Esophagus (tissue), 2 donors: ENCODE data around the gene ANO9. TPM values are rescaled to one million over a fixed set of nuclear protein-coding genes. Genes with fewer than 3 reads are reported as not detected.

Source experiments
- H3K27ac ChIP-seq, 2 donors: one replicate each; pipeline ENCODE4 v1.5.1; 2013; ENCODE audit warnings: low read depth in 2 of 2, mild to moderate bottlenecking in 2 of 2, inconsistent platforms in 1 of 2, low read length in 1 of 2, moderate library complexity in 1 of 2
- H3K27me3 ChIP-seq, 2 donors: one replicate each; pipeline ENCODE4 v1.6.1; 2013; ENCODE audit warnings: low read length in 2 of 2, control low read depth in 1 of 2, mild to moderate bottlenecking in 1 of 2; ENCODE audit not compliant: insufficient read depth in 2 of 2, control insufficient read depth in 1 of 2
- H3K36me3 ChIP-seq, 2 donors: one replicate each; pipeline ENCODE4 v1.6.1; 2013; ENCODE audit warnings: low read length in 1 of 2; ENCODE audit not compliant: control insufficient read depth in 2 of 2, insufficient read depth in 2 of 2
- H3K4me1 ChIP-seq, 2 donors: one replicate each; pipeline ENCODE4 v1.6.1; 2013; ENCODE audit warnings: low read length in 1 of 2; ENCODE audit not compliant: control insufficient read depth in 2 of 2, insufficient read depth in 2 of 2
- H3K4me3 ChIP-seq, 2 donors: one replicate each; pipeline ENCODE4 v1.5.1; 2013; ENCODE audit warnings: low read length in 2 of 2, mild to moderate bottlenecking in 2 of 2, low read depth in 1 of 2, moderate library complexity in 1 of 2
- H3K9me3 ChIP-seq, 2 donors: one replicate each; pipeline ENCODE4 v1.6.1; 2013; ENCODE audit warnings: mild to moderate bottlenecking in 2 of 2, low read depth in 1 of 2, low read length in 1 of 2, moderate library complexity in 1 of 2; ENCODE audit not compliant: control insufficient read depth in 2 of 2, insufficient read depth in 1 of 2
- WGBS, 2 donors: extraction: QIAGEN DNeasy Blood & Tissue Kit; methylation state at CpG; one replicate each; pipeline ENCODE4 v1.1.7; 2013; 5-methylcytosine and 5-hydroxymethylcytosine counted together
- polyA plus RNA-seq, 2 donors: library from polyadenylated mRNA; stranded (reverse); fragments of 200-250 nt; gene quantifications; one replicate each; pipeline ENCODE4 v1.2.3, GENCODE V29; 2013
- donor health status: healthy with polysubstance abuse.
- donor health status: Bipolar disorder and iron deficiency.

Gene ANO9
- polyA plus RNA-seq, 2 donors: 18.1 to 40.4 TPM

DNA sequence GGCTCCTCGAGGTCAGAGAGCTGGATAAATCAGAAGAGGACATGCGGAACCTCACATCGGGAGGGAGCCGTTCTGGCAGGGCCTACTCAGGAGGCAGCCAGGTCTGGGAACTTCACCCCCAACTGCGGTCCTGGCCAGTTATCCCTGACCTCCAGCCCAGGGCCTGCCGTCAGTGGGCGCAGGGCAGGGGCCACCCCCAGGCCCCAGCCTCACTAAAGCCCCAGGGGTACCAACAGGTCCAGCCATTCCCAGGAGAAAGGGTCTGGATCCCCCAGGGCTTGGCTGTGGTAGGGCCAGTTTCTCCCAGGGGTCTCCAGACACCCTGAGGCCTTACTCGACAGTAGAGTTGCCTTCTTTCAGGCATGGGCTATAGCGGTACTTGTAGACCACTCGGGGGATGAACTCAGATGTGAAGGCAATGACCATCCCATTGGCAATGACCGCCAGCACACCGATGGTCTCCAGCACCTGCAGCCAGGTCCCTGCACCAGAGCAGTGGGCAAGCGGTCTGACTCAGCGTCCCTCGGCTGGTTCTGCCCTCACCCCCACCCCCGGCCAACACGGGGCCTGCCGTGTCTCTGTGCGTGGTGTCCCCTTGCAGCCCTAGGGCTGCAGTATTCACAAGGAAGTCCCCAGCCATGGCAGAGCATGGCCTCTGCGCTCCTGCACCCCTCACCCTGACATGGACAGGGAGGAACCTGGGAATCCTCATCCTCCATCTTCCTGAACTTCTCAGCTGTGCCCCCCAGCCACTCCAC lies 22.4 kb downstream of the ANO9 start:
- Histone ChIP-seq H3K4me1 (peaks cover 4 to 7% of the 10 kb centered on the region in 2 donors), H3K27me3 (peaks cover 0 to 2% of the 10 kb centered on the region in 2 donors), H3K36me3 (peaks cover 0 to 2% of the 10 kb centered on the region in 2 donors), H3K27ac (no peak overlapping the region), H3K4me3 (no peak overlapping the region), H3K9me3 (no peaks in the 10 kb centered on the region)
- WGBS, 2 donors: 87 to 90% methylated on average over 20 of the region's 20 CpGs

DNA sequence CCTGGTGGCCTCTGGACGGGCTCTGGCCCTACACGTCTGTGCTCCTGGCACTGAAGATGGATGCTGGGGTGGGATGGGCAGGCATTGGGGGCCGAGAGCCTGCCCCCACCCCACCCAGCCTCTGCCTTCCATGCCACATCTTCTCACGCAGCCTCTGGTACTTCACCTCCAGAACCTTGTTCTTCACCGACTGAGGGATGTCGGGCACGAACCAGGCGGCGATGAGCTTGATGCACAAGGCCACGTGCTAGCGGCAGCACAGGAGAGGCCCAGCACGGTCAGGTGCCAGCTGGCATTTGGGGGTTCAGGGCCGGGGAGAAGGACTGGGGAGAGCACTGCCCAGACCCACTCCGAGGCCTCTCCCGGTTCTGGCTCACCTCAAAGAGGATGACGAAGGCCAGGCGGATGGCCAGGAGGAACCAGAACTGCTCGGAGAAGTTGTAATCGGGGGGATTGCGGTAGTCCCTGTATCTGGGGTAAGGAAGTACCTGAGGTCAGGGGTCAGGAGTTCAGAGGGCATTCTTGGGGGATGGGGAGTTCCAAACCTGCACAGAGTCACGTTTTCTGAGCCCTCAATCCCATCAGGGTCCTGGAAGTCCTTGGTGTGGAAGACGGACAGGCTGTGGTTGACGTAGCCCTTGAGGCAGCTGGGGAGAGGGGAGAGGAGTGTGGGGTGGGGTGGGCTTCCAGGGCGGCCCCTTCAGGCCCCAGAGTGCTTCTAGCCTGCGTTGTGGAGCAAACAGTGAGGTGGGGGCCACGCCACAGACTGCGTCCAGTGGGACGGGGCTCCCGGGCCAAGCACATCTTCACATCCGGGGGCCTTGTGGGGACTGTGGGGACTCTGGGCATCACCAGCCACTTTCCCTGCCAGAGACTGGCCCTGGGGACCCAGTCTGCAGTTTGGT lies 23.2 kb downstream of the ANO9 start:
- peaks cover 0 to 2% of the 10 kb centered on the region in 2 donors for H3K36me3 ChIP-seq
- 90 to 92% methylated on average over 24 to 30 of the region's 30 CpGs for WGBS, 2 donors
- H3K27ac ChIP-seq: no peak overlapping the region
- H3K27me3 ChIP-seq: peaks cover 0 to 5% of the 10 kb centered on the region in 2 donors
- no peak overlapping the region for H3K4me3 ChIP-seq
- H3K9me3 ChIP-seq: no peaks in the 10 kb centered on the region
- peaks cover 4 to 8% of the 10 kb centered on the region in 2 donors for H3K4me1 ChIP-seq

DNA sequence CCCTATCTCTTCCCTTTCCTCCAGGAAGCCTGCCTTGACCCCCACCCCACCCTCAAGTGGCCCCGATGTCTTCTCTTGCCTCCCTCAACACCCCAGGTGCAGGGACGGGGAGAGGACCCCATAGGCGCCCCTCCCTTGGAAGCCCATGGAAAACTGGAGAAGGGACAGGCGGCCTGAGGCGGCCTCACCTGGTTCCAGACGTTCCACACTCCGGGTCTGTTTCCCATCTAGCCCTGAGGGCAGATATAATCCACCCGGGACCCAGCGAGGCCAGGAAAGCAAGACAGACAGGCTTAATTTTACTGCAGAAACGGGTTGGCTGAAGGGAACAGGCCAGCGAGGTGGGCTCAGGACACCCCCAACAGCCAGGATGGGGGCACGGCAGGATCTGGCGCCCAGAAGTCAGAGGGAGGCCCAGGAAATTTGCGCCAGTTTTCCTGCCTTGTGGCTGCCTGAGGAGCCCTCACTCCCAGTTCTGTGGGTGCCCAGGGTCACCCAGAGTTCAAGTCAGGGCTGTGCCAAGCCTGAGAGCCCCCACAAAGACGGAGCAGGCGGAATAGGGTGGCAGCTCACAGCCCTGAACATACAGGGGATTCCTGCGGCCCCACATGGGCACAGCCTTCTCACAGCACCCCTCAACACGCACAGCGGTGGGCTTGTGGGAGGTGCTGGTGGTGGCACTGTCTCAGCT lies 24.0 kb downstream of the ANO9 start:
- H3K9me3 ChIP-seq: no peaks in the 10 kb centered on the region
- H3K36me3 ChIP-seq: peaks cover 0 to 2% of the 10 kb centered on the region in 2 donors
- WGBS, 2 donors: 56 to 57% methylated on average over 18 to 19 of the region's 19 CpGs
- H3K4me3 ChIP-seq: peak overlapping the region; percentile 58 to 66
- H3K27me3 ChIP-seq: peaks cover 0 to 5% of the 10 kb centered on the region in 2 donors
- peak overlapping the region in 1 of 2 donors; percentile 71 for H3K27ac ChIP-seq
- H3K4me1 ChIP-seq: peaks cover 4 to 16% of the 10 kb centered on the region in 2 donors

DNA sequence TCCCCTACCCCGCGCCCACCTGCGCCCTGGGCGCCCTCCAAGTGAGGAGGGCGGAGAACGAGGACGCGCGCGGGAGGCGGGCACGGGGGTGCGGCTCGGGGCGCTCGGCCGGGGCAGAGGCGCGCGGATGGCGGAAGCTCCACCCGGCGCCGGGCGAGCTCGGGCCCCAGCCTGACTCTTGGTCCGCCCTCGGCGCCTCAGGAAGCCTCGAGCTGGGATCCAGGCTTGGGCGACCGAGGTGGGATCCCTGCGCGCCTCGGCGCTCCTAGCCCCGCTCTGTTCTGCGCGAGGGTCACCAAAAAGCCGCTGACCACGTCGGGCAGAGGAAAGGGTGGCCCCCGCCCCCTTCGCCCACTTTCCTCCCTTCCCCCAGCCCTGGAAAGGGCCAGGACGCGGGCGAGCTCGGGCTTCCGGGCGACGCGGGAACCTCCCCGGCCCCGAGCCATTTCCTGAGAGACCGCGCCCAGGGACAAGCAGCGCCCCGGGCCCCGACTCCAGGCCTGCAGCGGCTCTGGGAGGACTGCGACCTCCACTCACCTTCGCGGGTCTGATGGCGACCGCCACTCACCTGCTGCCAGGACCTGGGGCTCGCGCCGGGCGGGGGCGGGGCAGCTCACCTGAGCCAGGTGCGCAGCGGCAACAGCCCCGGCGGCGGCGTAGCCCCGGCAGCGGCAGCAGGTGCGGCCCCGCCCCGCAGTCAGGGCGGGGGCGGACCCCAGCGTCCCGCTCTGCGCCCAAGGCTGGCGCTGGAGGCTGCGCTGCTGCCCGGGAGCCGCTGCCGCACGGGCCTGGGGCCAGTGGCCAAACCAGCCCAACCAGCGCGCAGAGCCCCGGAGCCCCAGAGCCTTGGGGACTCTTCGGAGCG lies 24.8 kb downstream of the ANO9 start:
- 1% methylated on average over 69 to 97 of the region's 97 CpGs for WGBS, 2 donors
- Histone ChIP-seq H3K4me3 (peak overlapping the region; percentile 58 to 66), H3K36me3 (peaks cover 0 to 2% of the 10 kb centered on the region in 2 donors), H3K9me3 (no peaks in the 10 kb centered on the region), H3K27me3 (peaks cover 0 to 5% of the 10 kb centered on the region in 2 donors), H3K4me1 (peaks cover 4 to 17% of the 10 kb centered on the region in 2 donors), H3K27ac (peak overlapping the region; percentile 71 to 89)

DNA sequence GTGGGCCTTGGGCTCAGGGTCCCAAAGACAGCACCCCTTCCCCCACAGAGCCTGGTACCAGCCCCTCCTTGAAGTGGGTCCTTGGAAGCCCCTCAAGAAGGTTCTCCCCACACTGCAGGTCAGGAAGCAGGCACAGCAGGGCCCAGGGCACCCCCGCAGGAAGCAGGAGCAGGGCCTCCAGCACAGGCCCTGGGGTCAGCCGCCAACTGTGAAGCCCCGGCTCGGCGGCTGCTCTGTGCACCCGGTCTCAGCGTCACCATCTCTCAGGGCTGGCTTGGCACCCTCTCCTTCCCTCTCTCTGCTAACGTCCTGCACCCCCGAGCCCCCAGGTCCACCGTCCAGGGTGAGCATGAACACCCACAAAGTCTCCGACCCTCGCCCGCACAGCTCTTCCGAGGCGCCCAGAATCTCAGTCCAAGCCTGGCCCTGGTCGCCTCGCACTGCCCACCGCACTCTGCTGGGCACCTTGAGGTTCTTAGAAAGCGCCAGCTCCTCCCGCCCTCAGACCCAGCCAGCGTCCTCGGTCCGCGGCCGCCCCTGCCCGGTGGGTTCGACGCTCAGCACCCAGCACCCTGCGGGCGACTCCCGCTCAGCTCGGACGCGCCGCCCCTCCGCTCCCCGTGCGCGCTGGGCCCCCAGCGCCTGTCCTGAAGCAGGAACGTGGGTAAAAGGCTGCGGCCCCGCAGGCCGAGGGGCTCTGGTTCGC lies 25.6 kb downstream of the ANO9 start:
- Histone ChIP-seq H3K36me3 (peaks cover 0 to 2% of the 10 kb centered on the region in 2 donors), H3K27ac (peak overlapping the region; percentile 71 to 89), H3K27me3 (peaks cover 0 to 5% of the 10 kb centered on the region in 2 donors), H3K4me1 (peaks cover 4 to 17% of the 10 kb centered on the region in 2 donors), H3K4me3 (peak overlapping the region; percentile 58 to 66), H3K9me3 (no peaks in the 10 kb centered on the region)
- 8 to 12% methylated on average over 45 of the region's 45 CpGs for WGBS, 2 donors

DNA sequence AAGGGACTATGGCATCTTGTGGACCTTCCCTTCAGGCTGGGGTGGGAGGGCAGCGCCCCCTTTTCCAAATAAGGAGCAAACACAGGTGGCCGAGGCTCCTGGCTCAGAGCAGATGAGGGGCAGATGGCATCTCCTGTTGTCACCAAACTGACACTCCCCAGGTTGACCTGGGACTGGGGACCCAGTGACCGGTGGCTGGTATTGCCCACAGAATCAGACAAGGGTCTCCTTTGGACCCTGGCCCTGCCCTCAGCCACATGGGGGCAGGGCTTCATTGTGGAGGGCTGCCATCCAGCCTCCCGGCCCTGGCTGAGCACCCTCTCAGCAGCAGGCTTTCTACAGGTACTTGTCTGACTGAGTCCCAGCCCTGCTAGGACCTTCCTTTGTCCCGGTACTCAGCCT lies 26.2 kb downstream of the ANO9 start:
- no peaks in the 10 kb centered on the region for H3K36me3 ChIP-seq
- H3K9me3 ChIP-seq: no peaks in the 10 kb centered on the region
- H3K27ac ChIP-seq: peak overlapping the region; percentile 71 to 89
- H3K4me1 ChIP-seq: peaks cover 4 to 13% of the 10 kb centered on the region in 2 donors
- H3K27me3 ChIP-seq: peaks cover 0 to 5% of the 10 kb centered on the region in 2 donors
- peak overlapping the region; percentile 58 to 66 for H3K4me3 ChIP-seq
- WGBS, 2 donors: 57 to 61% methylated on average over 5 of the region's 5 CpGs

DNA sequence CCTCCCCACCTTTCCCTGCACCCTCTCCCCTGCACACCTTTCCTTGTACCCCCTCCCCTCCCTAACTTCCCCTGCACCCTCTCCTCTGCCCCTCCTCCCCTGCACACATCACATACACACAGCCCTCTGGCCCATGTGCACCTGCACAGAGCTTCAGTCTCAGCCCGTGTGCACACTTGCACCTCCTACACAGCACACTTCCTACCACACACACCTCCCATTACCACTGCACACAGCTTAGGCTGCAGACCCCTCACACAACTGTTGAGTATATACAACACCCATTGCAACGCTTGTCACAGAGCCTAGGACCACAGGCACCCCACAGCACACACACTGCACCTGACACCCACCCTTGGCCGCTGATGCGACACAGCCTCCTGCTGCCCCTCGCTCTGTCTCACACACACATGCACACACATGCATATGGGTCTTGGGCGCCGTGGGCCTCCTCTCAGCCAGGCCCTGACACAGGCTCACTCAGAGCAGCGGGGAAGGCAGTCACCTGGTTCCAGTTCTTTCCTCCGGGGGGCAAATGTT lies 27.4 kb downstream of the ANO9 start:
- Histone ChIP-seq H3K27me3 (peaks cover 0 to 5% of the 10 kb centered on the region in 2 donors), H3K4me1 (peaks cover 4 to 13% of the 10 kb centered on the region in 2 donors), H3K36me3 (no peaks in the 10 kb centered on the region), H3K4me3 (peak overlapping the region; percentile 23 to 38), H3K9me3 (no peaks in the 10 kb centered on the region), H3K27ac (peak overlapping the region; percentile 35 to 51)
- WGBS, 2 donors: 52 to 60% methylated on average over 9 of the region's 9 CpGs
